ENCODE data around the gene GRIA4.

GRCh38 chr11:105734426-105734825 is 124.6 kb downstream of the GRIA4 start:
- TF ChIP-seq CTCF (IDR thresholded peaks at IDR 0.05; ENCODE audit: low read depth, low read length) (no peak), MYC (IDR thresholded peaks at IDR 0.05; ENCODE audit: low read depth, low read length) (no peak)

Data from NB4 (cell line).